Pancreas (tissue), 10 donors: ENCODE measurements around the gene TMEM132C. TPM values are rescaled to one million over a fixed set of nuclear protein-coding genes. Genes with fewer than 3 reads are reported as not detected.

Experiments used
- ATAC-seq, 4 donors: fragments of 200-7000 bp; cut with Tn5 transposase; one replicate each; pipeline versions ENCODE4 v1.8.0 to v1.9.1; 2020; ENCODE audit warnings: mild to moderate bottlenecking in 4 of 4, moderate library complexity in 4 of 4
- DNase-seq, 6 donors: peaks; one replicate each; pipeline ENCODE4 v3.0.0-alpha.2; 2020
- FAIRE-seq: peaks from 2 replicates; lab custom pipeline; 2012; peaks lifted over from hg19 to GRCh38; lab: Jason Lieb, UNC
- H3K27ac ChIP-seq, 4 donors: fragments of 200-600 bp; sonication (generic); 1 replicate in 3 of 4; 2 replicates in 1 of 4; pipeline versions ENCODE4 v1.5.0 to v1.8.0; 2020
- H3K27me3 ChIP-seq, 4 donors: fragments of 200-600 bp; one replicate each; pipeline ENCODE4 v1.8.0; 2021
- H3K36me3 ChIP-seq, 3 donors: fragments of 200-600 bp; sonication (generic) in 1 of 3; one replicate each; pipeline versions ENCODE4 v1.5.0 to v1.8.0; 2020 to 2021
- H3K4me1 ChIP-seq, 3 donors: fragments of 200-600 bp; one replicate each; pipeline ENCODE4 v1.8.0; 2021
- H3K4me3 ChIP-seq, 4 donors: fragments of 200-600 bp; sonication (generic) in 2 of 4; one replicate each; pipeline versions ENCODE4 v1.5.0 to v1.8.0; 2020 to 2021
- H3K9me3 ChIP-seq, 4 donors: fragments of 200-600 bp; one replicate each; pipeline ENCODE4 v1.8.0; 2021
- CTCF ChIP-seq, 4 donors: fragments of 200-600 bp; sonication (generic) in 3 of 4; IDR thresholded peaks; one replicate each; pipeline versions ENCODE4 v1.5.0 to v1.8.0; 2021; ENCODE audit warnings: antibody characterized with exemption in 4 of 4
- WGBS, 2 donors: extraction: QIAGEN DNeasy Blood & Tissue Kit; methylation state at CpG; one replicate each; pipeline ENCODE4 v1.1.7; 2013; 5-methylcytosine and 5-hydroxymethylcytosine counted together
- intact Hi-C, 3 donors: fragments of 100-400 bp; cut with DNase I; formaldehyde crosslinking; loops; one replicate each; pipeline versions ENCODE4 v1.11.1 to v1.14.2; 2022
- polyA plus RNA-seq, 2 donors: library from polyadenylated mRNA; stranded (reverse); fragments of 200-250 nt; gene quantifications; one replicate each; pipeline ENCODE4 v1.2.3, GENCODE V29; 2013
- total RNA-seq, 6 donors: library from RNA; stranded (reverse); fragmentation: NEBNext Ultra II Directional in 4 of 6; extraction: Animal tissue kit (Norgen Biotek cat#: 25700) in 4 of 6; gene quantifications; one replicate each; pipeline versions ENCODE4 v1.2.1 to v1.2.4, GENCODE V29; 2021 to 2023
- donor health status: healthy with polysubstance abuse.
- donor health status: DM: no; HTN: no; CAD: no; lungs with moderate emphysema.
- donor health status: DM: no; HTN: no; CAD: no.
- donor health status: control.
- donor health status: control.
- donor health status: Bipolar disorder and iron deficiency.
- donor health status: DM: yes; HTN: yes; CAD: no.
- donor health status: DM: no; HTN: no; CAD: no.
- donor health status: DM: no; HTN: no; CAD: no.
- donor health status: DM: yes; HTN: yes; CAD: no.

Gene TMEM132C
- total and polyA plus RNA-seq, 8 donors, result 0.63 to 5.8 (median 3.1) TPM

GRCh38 chr12:128399253-128399652 is 132.3 kb downstream of the TMEM132C start:
- Histone ChIP-seq H3K27ac (no peak overlapping the region), H3K4me1 (no peaks in the 10 kb centered on the region), H3K27me3 (no peaks in the 10 kb centered on the region), H3K4me3 (no peak overlapping the region), H3K36me3 (no peaks in the 10 kb centered on the region), H3K9me3 (no peaks in the 10 kb centered on the region)
- intact Hi-C loops, result no loop called here
- DNase-seq, result no peak
- FAIRE-seq, result no peak
- TF ChIP-seq CTCF (IDR thresholded peaks at IDR 0.05), result no peak
- 89 to 91% methylated on average over 1 of the region's 1 CpG for WGBS, 2 donors
- ATAC-seq, result no peak

GRCh38 chr12:128402486-128403243 is 135.7 kb downstream of the TMEM132C start:
- ATAC-seq (peak; percentile 46 to 81 (median 74)), DNase-seq (peak in 2 of 6 donors; percentile 13 to 28), FAIRE-seq (no peak)
- H3K27ac ChIP-seq, result peak overlapping the region in 3 of 4 donors; percentile 47 to 63 (median 58)
- H3K36me3 ChIP-seq, result no peaks in the 10 kb centered on the region
- no peaks in the 10 kb centered on the region for H3K27me3 ChIP-seq
- 24 to 25% methylated on average over 16 of the region's 16 CpGs for WGBS, 2 donors
- TF ChIP-seq CTCF (IDR thresholded peaks at IDR 0.05), result no peak
- no peaks in the 10 kb centered on the region for H3K4me1 ChIP-seq
- H3K4me3 ChIP-seq, result no peak overlapping the region
- intact Hi-C loops, result no loop called here
- H3K9me3 ChIP-seq, result no peaks in the 10 kb centered on the region

GRCh38 chr12:128408669-128409068 is 141.7 kb downstream of the TMEM132C start:
- WGBS, 2 donors, result 43% methylated on average over 9 of the region's 9 CpGs
- DNase-seq (no peak), FAIRE-seq (no peak), ATAC-seq (no peak)
- Histone ChIP-seq H3K9me3 (no peaks in the 10 kb centered on the region), H3K4me3 (no peak overlapping the region), H3K27me3 (no peaks in the 10 kb centered on the region), H3K27ac (no peak overlapping the region), H3K36me3 (no peaks in the 10 kb centered on the region), H3K4me1 (peaks cover 0 to 5% (median 0%) of the 10 kb centered on the region in 3 donors)
- no peak for TF ChIP-seq CTCF (IDR thresholded peaks at IDR 0.05)
- intact Hi-C loops, result no loop called here

- Histone ChIP-seq H3K4me3 (no peak overlapping the region), H3K4me1 (peaks cover 0 to 5% (median 0%) of the 10 kb centered on the region in 3 donors), H3K27me3 (no peaks in the 10 kb centered on the region), H3K36me3 (no peaks in the 10 kb centered on the region), H3K9me3 (no peaks in the 10 kb centered on the region), H3K27ac (no peak overlapping the region)
- TF ChIP-seq CTCF (IDR thresholded peaks at IDR 0.05), result no peak
- intact Hi-C loops, result no loop called here
- DNase-seq (peak in 1 of 6 donors; percentile 52), FAIRE-seq (no peak), ATAC-seq (no peak)
- WGBS, 2 donors, result 77 to 88% methylated on average over 27 of the region's 27 CpGs
Measured at GRCh38 chr12:128415036-128415560, 148.1 kb downstream of the TMEM132C start.

- Histone ChIP-seq H3K27me3 (no peaks in the 10 kb centered on the region), H3K27ac (no peak overlapping the region), H3K9me3 (no peaks in the 10 kb centered on the region), H3K4me1 (no peaks in the 10 kb centered on the region), H3K4me3 (no peak overlapping the region), H3K36me3 (no peaks in the 10 kb centered on the region)
- DNase-seq (no peak), FAIRE-seq (no peak), ATAC-seq (peak in 1 of 4 donors; percentile 17)
- WGBS, 2 donors, result 48 to 59% methylated on average over 5 of the region's 5 CpGs
- intact Hi-C loops, result no loop called here
- TF ChIP-seq CTCF (IDR thresholded peaks at IDR 0.05), result no peak
Measured at GRCh38 chr12:128418944-128419343, 152.0 kb downstream of the TMEM132C start.
